ENCODE results near the gene PLPP4.

PLPP4 gene

GRCh38 chr10:120460776-120461175 lies 3.7 kb downstream of the PLPP4 start:
- H3K4me3 ChIP-seq (ENCODE audit: low read depth, low read length) = no peak overlapping the region
- TF ChIP-seq CTCF (IDR thresholded peaks at IDR 0.05; ENCODE audit: low read depth, low read length, missing control alignments) = no peak
- no peak for DNase-seq (ENCODE audit: low read depth)

GRCh38 chr10:120462018-120462682 lies 5.1 kb downstream of the PLPP4 start:
- DNase-seq (ENCODE audit: low read depth) = no peak
- no peak for TF ChIP-seq CTCF (IDR thresholded peaks at IDR 0.05; ENCODE audit: low read depth, low read length, missing control alignments)
- no peak overlapping the region for H3K4me3 ChIP-seq (ENCODE audit: low read depth, low read length)

GRCh38 chr10:120465138-120465537 lies 8.1 kb downstream of the PLPP4 start:
- H3K4me3 ChIP-seq (ENCODE audit: low read depth, low read length) = no peak overlapping the region
- DNase-seq (ENCODE audit: low read depth) = no peak
- no peak for TF ChIP-seq CTCF (IDR thresholded peaks at IDR 0.05; ENCODE audit: low read depth, low read length, missing control alignments)

GRCh38 chr10:120466006-120466405 lies 9.0 kb downstream of the PLPP4 start:
- TF ChIP-seq CTCF (IDR thresholded peaks at IDR 0.05; ENCODE audit: low read depth, low read length, missing control alignments) = no peak
- H3K4me3 ChIP-seq (ENCODE audit: low read depth, low read length) = no peak overlapping the region
- DNase-seq (ENCODE audit: low read depth) = no peak

GRCh38 chr10:120473593-120473992 lies 16.6 kb downstream of the PLPP4 start:
- H3K4me3 ChIP-seq (ENCODE audit: low read depth, low read length) = no peak overlapping the region
- no peak for TF ChIP-seq CTCF (IDR thresholded peaks at IDR 0.05; ENCODE audit: low read depth, low read length, missing control alignments)
- DNase-seq (ENCODE audit: low read depth) = peak; percentile 15

GRCh38 chr10:120474956-120475355 lies 17.9 kb downstream of the PLPP4 start:
- no peak for DNase-seq (ENCODE audit: low read depth)
- TF ChIP-seq CTCF (IDR thresholded peaks at IDR 0.05; ENCODE audit: low read depth, low read length, missing control alignments) = no peak
- no peak overlapping the region for H3K4me3 ChIP-seq (ENCODE audit: low read depth, low read length)
